GM12874 (cell line): ENCODE data around the gene MAGEB17.

Experiments
- TF ChIP-seq, protein P1 (sequence below): IDR thresholded peaks from 2 replicates; pipeline ENCODE4 v1.5.1; 2011; ENCODE audit warnings: low read depth, mild to moderate bottlenecking, control low read depth, low read length, moderate library complexity; ENCODE audit not compliant: insufficient read depth

The MAGEB17 gene

DNA sequence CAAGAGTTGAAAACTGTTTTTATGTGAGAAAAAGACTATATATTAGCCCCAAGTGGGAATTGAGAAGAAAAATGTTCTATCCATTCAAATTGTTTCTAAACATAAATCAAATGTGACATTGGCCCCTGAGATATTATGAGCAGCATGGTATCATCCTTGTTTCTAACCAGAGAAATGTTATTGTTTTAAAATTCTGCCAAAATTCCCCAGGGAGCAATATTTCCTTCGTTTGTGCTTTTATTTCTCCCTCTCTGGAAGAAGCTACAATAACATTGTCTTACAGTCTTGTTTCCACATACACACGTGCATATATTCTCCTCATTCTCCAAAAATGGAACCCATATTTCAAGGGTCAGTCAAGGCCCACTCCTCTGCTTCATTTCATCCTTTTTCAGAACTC, 46.7 kb downstream of the MAGEB17 start:
- TF ChIP-seq, protein P1, sequence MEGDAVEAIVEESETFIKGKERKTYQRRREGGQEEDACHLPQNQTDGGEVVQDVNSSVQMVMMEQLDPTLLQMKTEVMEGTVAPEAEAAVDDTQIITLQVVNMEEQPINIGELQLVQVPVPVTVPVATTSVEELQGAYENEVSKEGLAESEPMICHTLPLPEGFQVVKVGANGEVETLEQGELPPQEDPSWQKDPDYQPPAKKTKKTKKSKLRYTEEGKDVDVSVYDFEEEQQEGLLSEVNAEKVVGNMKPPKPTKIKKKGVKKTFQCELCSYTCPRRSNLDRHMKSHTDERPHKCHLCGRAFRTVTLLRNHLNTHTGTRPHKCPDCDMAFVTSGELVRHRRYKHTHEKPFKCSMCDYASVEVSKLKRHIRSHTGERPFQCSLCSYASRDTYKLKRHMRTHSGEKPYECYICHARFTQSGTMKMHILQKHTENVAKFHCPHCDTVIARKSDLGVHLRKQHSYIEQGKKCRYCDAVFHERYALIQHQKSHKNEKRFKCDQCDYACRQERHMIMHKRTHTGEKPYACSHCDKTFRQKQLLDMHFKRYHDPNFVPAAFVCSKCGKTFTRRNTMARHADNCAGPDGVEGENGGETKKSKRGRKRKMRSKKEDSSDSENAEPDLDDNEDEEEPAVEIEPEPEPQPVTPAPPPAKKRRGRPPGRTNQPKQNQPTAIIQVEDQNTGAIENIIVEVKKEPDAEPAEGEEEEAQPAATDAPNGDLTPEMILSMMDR = no peak

DNA sequence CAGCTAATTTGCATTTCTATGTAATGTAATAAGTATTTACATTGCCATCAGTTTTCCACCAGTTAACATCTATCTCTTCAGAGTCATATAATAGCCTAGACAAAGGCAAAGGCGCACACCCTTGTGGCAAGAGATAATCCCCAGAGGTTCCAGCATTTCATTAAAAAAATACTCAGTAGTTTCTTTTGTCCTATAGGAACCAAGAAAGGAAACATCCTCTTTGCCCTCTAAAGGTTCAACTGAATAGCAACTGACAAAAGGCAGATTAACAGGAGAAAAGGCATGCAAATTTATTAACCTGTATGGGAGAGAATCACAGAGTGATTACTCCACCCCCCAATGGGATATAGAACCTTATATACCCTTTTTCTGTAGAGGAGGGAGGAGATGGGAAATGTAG, 48.4 kb downstream of the MAGEB17 start:
- TF ChIP-seq, protein P1 = no peak
